ENCODE data around the gene RAVER1. TPM values are rescaled to one million over a fixed set of nuclear protein-coding genes. Genes with fewer than 3 reads are reported as not detected.

The RAVER1 gene
- total RNA-seq, 5 donors from 2014 or later (not counting 1 experiment from before 2014, with no cell fraction given), result 31.5 to 68.2 (median 61.2) TPM

DNA sequence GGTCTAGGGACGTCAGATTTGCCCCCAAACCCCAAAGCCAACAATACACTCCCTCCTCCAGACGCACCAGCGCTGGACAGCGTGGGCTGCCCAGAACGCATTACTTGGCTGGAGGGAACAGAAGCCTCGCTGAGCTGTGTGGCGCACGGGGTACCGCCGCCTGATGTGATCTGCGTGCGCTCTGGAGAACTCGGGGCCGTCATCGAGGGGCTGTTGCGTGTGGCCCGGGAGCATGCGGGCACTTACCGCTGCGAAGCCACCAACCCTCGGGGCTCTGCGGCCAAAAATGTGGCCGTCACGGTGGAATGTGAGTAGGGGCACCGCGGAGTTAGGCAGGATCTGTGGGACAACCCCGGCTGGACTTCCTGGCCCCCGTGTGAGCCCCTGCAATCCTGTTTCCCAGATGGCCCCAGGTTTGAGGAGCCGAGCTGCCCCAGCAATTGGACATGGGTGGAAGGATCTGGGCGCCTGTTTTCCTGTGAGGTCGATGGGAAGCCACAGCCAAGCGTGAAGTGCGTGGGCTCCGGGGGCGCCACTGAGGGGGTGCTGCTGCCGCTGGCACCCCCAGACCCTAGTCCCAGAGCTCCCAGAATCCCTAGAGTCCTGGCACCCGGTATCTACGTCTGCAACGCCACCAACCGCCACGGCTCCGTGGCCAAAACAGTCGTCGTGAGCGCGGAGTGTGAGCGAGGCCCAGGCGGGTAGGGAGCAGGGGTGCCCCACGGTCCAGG is 39.5 kb downstream of the RAVER1 start:
- 29% methylated on average over 42 of the region's 49 CpGs for WGBS (ENCODE audit: insufficient coverage)
- H3K36me3 ChIP-seq (ENCODE audit: control insufficient read depth in 2 of 2, extremely low read depth in 1 of 2, insufficient read depth in 1 of 2, low read length in 1 of 2), result no peaks in the 10 kb centered on the region
- Mint-ChIP-seq H3K36me3 (no peaks in the 10 kb centered on the region), H3K27ac (peak overlapping the region in 1 of 2 donors; percentile 61), H3K9me3 (no peaks in the 10 kb centered on the region), H3K27me3 (peaks cover 30 to 65% of the 10 kb centered on the region in 2 donors), H3K4me1 (peaks cover 46 to 56% (median 54%) of the 10 kb centered on the region in 3 donors), H3K4me3 (peak overlapping the region in 1 of 3 donors; percentile 88)
- H3K27me3 ChIP-seq (replicated peaks in 1 of 2; ENCODE audit: control insufficient read depth in 2 of 2, extremely low read depth in 1 of 2, insufficient read depth in 2 of 2, low read length in 1 of 2), result peaks cover 13 to 78% of the 10 kb centered on the region in 2 experiments
- POLR2A ChIA-PET, result no interaction called here
- no peak overlapping the region for H3K27ac ChIP-seq (ENCODE audit: low read length)
- ATAC-seq (replicated peaks in 1 of 4) (no peak), DNase-seq (no peak)
- H3K9me3 ChIP-seq, result no peaks in the 10 kb centered on the region
- peaks cover 27 to 74% of the 10 kb centered on the region in 2 experiments for H3K4me1 ChIP-seq (ENCODE audit: control insufficient read depth in 1 of 2, extremely low read depth in 1 of 2, insufficient read depth in 2 of 2, low read length in 2 of 2)
- CTCF ChIA-PET, result interaction anchor here in 1 of 2 donors (0.5 kb wide), 1 partner anchor 61 kb away, joined by 5 read pairs; no protein-coding TSS in a partner anchor
- no peak overlapping the region for H3K4me3 ChIP-seq (ENCODE audit: control insufficient read depth in 1 of 2, extremely low read depth in 1 of 2, low read length in 1 of 2)

DNA sequence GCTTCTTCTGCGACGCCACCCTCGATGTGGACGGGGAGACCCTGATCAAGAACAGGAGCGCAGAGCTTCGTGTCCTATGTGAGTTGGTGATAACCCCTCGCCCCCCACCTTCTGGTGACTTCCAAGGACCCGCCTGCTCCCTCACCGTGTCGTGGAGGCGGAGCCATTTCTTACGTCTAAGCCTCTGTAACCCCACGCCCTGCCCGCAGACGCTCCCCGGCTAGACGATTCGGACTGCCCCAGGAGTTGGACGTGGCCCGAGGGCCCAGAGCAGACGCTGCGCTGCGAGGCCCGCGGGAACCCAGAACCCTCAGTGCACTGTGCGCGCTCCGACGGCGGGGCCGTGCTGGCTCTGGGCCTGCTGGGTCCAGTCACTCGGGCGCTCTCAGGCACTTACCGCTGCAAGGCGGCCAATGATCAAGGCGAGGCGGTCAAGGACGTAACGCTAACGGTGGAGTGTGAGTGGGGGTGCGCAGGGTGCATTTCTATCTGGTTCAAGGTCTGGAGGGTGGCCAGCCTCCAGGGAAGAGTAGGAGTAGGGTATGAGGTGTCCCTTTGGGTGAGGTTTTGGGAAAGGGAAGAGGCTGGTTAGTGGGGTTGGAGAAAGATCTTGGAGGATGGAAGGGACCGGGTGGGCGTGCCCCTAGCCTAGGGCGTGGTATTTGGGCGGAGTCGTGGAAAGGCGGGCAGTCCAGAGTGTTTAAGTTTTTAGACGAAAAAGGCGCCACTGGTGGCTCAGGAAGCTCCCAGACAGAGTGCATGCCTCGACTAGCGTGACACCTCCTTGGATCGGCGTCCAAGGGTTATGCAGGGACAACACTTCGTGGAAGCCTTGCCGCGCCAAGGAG is 40.3 kb downstream of the RAVER1 start:
- H3K27ac Mint-ChIP-seq, result peak overlapping the region in 1 of 2 donors; percentile 61
- Histone ChIP-seq H3K27ac (ENCODE audit: low read length) (no peak overlapping the region), H3K9me3 (no peaks in the 10 kb centered on the region), H3K27me3 (replicated peaks in 1 of 2; ENCODE audit: control insufficient read depth in 2 of 2, extremely low read depth in 1 of 2, insufficient read depth in 2 of 2, low read length in 1 of 2) (peaks cover 15 to 86% of the 10 kb centered on the region in 2 experiments), H3K4me1 (ENCODE audit: control insufficient read depth in 1 of 2, extremely low read depth in 1 of 2, insufficient read depth in 2 of 2, low read length in 2 of 2) (peaks cover 28 to 82% of the 10 kb centered on the region in 2 experiments), H3K4me3 (ENCODE audit: control insufficient read depth in 1 of 2, extremely low read depth in 1 of 2, low read length in 1 of 2) (peak overlapping the region; percentile 26 to 67), H3K36me3 (ENCODE audit: control insufficient read depth in 2 of 2, extremely low read depth in 1 of 2, insufficient read depth in 1 of 2, low read length in 1 of 2) (no peaks in the 10 kb centered on the region)
- ATAC-seq (replicated peaks in 1 of 4), result no peak
- peaks cover 33 to 71% of the 10 kb centered on the region in 2 donors for H3K27me3 Mint-ChIP-seq
- CTCF ChIA-PET, result interaction anchor here in 1 of 2 donors (1.2 to 1.4 kb wide), 2 partner anchors 13 to 34 kb away, joined by 3 to 4 read pairs; no protein-coding TSS in a partner anchor
- H3K9me3 Mint-ChIP-seq, result no peaks in the 10 kb centered on the region
- peaks cover 50 to 62% (median 59%) of the 10 kb centered on the region in 3 donors for H3K4me1 Mint-ChIP-seq
- peak in 2 of 35 experiments; percentile 15 to 34 for DNase-seq
- no peaks in the 10 kb centered on the region for H3K36me3 Mint-ChIP-seq
- WGBS (ENCODE audit: insufficient coverage), result 27% methylated on average over 55 of the region's 56 CpGs
- POLR2A ChIA-PET, result no interaction called here
- H3K4me3 Mint-ChIP-seq, result peak overlapping the region; percentile 67 to 88 (median 70)

GRCh38 chr19:10292206-10292788 is 41.0 kb downstream of the RAVER1 start:
- WGBS (ENCODE audit: insufficient coverage), result 2% methylated on average over 36 of the region's 45 CpGs
- POLR2A ChIA-PET, result interaction anchor here in 1 of 2 donors (0.6 kb wide), 1 partner anchor 164 kb away, joined by 11 read pairs; no protein-coding TSS in a partner anchor
- H3K9me3 ChIP-seq, result no peaks in the 10 kb centered on the region

GRCh38 chr19:10291554-10292205 is 41.6 kb downstream of the RAVER1 start:
- 2% methylated on average over 45 of the region's 49 CpGs for WGBS (ENCODE audit: insufficient coverage)

More at GRCh38 chr19:10292206-10292788, 41.0 kb downstream of the RAVER1 start:
- Mint-ChIP-seq H3K27me3 (peaks cover 33 to 78% of the 10 kb centered on the region in 2 donors), H3K4me3 (peak overlapping the region; percentile 70 to 88 (median 73)), H3K9me3 (no peaks in the 10 kb centered on the region), H3K36me3 (no peaks in the 10 kb centered on the region), H3K4me1 (peaks cover 57 to 69% (median 66%) of the 10 kb centered on the region in 3 donors), H3K27ac (peak overlapping the region in 1 of 2 donors; percentile 16)
- CTCF ChIA-PET, result interaction anchor here in 1 of 2 donors (1.2 to 1.7 kb wide), 3 partner anchors 12 to 33 kb away, joined by 3 to 6 read pairs (median 4); partner anchors contain the start of gene ICAM1
- Histone ChIP-seq H3K27me3 (replicated peaks in 1 of 2; ENCODE audit: control insufficient read depth in 2 of 2, extremely low read depth in 1 of 2, insufficient read depth in 2 of 2, low read length in 1 of 2) (peaks cover 15 to 93% of the 10 kb centered on the region in 2 experiments), H3K36me3 (ENCODE audit: control insufficient read depth in 2 of 2, extremely low read depth in 1 of 2, insufficient read depth in 1 of 2, low read length in 1 of 2) (no peaks in the 10 kb centered on the region), H3K27ac (ENCODE audit: low read length) (no peak overlapping the region), H3K4me3 (ENCODE audit: control insufficient read depth in 1 of 2, extremely low read depth in 1 of 2, low read length in 1 of 2) (peak overlapping the region; percentile 39 to 67), H3K4me1 (ENCODE audit: control insufficient read depth in 1 of 2, extremely low read depth in 1 of 2, insufficient read depth in 2 of 2, low read length in 2 of 2) (peaks cover 33 to 89% of the 10 kb centered on the region in 2 experiments)
- peak; percentile 20 to 52 (median 26) for ATAC-seq (replicated peaks in 1 of 4)
- DNase-seq, result peak in 29 of 35 experiments; percentile 31 to 74 (median 51)

DNA sequence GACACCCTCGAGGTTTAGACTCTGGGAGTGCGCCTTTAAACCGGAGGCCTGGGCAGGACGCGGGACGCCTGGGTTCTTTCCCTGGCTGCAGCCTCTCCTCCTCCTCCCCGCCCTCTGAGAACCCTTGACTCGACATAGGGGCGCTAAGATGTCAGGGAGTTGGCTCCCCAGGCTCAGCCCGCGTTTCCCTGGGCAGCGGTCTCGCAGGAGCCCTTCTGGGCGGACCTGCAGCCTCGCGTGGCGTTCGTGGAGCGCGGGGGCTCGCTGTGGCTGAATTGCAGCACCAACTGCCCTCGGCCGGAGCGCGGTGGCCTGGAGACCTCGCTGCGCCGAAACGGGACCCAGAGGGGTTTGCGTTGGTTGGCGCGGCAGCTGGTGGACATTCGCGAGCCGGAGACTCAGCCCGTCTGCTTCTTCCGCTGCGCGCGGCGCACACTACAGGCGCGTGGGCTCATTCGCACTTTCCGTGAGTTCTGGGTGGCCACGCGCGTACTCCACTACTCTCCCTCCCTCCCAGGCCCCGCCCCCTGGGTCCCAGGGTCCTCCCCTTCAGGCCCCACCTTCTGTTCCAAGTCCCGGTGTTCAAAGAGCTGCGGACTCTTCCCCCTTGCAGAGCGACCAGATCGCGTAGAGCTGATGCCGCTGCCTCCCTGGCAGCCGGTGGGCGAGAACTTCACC is 42.3 kb downstream of the RAVER1 start:
- peaks cover 33 to 78% of the 10 kb centered on the region in 2 donors for H3K27me3 Mint-ChIP-seq
- Histone ChIP-seq H3K36me3 (ENCODE audit: control insufficient read depth in 2 of 2, extremely low read depth in 1 of 2, insufficient read depth in 1 of 2, low read length in 1 of 2) (peaks cover 0 to 2% of the 10 kb centered on the region in 2 donors), H3K27ac (ENCODE audit: low read length) (no peak overlapping the region), H3K4me3 (ENCODE audit: control insufficient read depth in 1 of 2, extremely low read depth in 1 of 2, low read length in 1 of 2) (peak overlapping the region; percentile 39 to 49), H3K9me3 (no peaks in the 10 kb centered on the region), H3K27me3 (replicated peaks in 1 of 2; ENCODE audit: control insufficient read depth in 2 of 2, extremely low read depth in 1 of 2, insufficient read depth in 2 of 2, low read length in 1 of 2) (peaks cover 15 to 96% of the 10 kb centered on the region in 2 experiments), H3K4me1 (ENCODE audit: control insufficient read depth in 1 of 2, extremely low read depth in 1 of 2, insufficient read depth in 2 of 2, low read length in 2 of 2) (peaks cover 35 to 100% of the 10 kb centered on the region in 2 experiments)
- ATAC-seq (replicated peaks in 1 of 4), result peak; percentile 18 to 22 (median 21)
- no peak overlapping the region for H3K27ac Mint-ChIP-seq
- peak in 14 of 35 experiments; percentile 30 to 69 (median 38) for DNase-seq
- H3K4me3 Mint-ChIP-seq, result peak overlapping the region; percentile 70 to 88 (median 73)
- ChIA-PET POLR2A (interaction anchor here in 1 of 2 donors (0.6 kb wide), 1 partner anchor 21 kb away, joined by 5 read pairs; no protein-coding TSS in a partner anchor), CTCF (interaction anchor here in 1 of 2 donors (1.4 to 1.7 kb wide), 2 partner anchors 21 to 32 kb away, joined by 3 to 6 read pairs; partner anchors contain the start of gene ICAM1)
- H3K9me3 Mint-ChIP-seq, result no peaks in the 10 kb centered on the region
- H3K4me1 Mint-ChIP-seq, result peaks cover 69 to 79% (median 76%) of the 10 kb centered on the region in 3 donors
- H3K36me3 Mint-ChIP-seq, result peaks cover 3% of the 10 kb centered on the region
- under 1% methylated on average over 54 of the region's 57 CpGs for WGBS (ENCODE audit: insufficient coverage)

More at GRCh38 chr19:10291554-10292205, 41.6 kb downstream of the RAVER1 start:
- Histone ChIP-seq H3K27ac (ENCODE audit: low read length) (no peak overlapping the region), H3K36me3 (ENCODE audit: control insufficient read depth in 2 of 2, extremely low read depth in 1 of 2, insufficient read depth in 1 of 2, low read length in 1 of 2) (no peaks in the 10 kb centered on the region), H3K27me3 (replicated peaks in 1 of 2; ENCODE audit: control insufficient read depth in 2 of 2, extremely low read depth in 1 of 2, insufficient read depth in 2 of 2, low read length in 1 of 2) (peaks cover 15 to 97% of the 10 kb centered on the region in 2 experiments), H3K9me3 (no peaks in the 10 kb centered on the region), H3K4me3 (ENCODE audit: control insufficient read depth in 1 of 2, extremely low read depth in 1 of 2, low read length in 1 of 2) (peak overlapping the region; percentile 39 to 49), H3K4me1 (ENCODE audit: control insufficient read depth in 1 of 2, extremely low read depth in 1 of 2, insufficient read depth in 2 of 2, low read length in 2 of 2) (peaks cover 33 to 95% of the 10 kb centered on the region in 2 experiments)
- peak in 7 of 35 experiments; percentile 3 to 41 (median 16) for DNase-seq
- Mint-ChIP-seq H3K4me1 (peaks cover 62 to 73% (median 70%) of the 10 kb centered on the region in 3 donors), H3K36me3 (no peaks in the 10 kb centered on the region), H3K27me3 (peaks cover 33 to 78% of the 10 kb centered on the region in 2 donors), H3K27ac (peak overlapping the region in 1 of 2 donors; percentile 23), H3K9me3 (no peaks in the 10 kb centered on the region), H3K4me3 (peak overlapping the region; percentile 70 to 88 (median 73))
- POLR2A ChIA-PET, result interaction anchor here (0.6 kb wide), 2 partner anchors 20 to 164 kb away, joined by 5 to 11 read pairs; no protein-coding TSS in a partner anchor
- peak in 1 of 4 experiments; percentile 4 for ATAC-seq (replicated peaks in 1 of 4)
- CTCF ChIA-PET, result interaction anchor here in 1 of 2 donors (1.2 to 1.7 kb wide), 3 partner anchors 12 to 33 kb away, joined by 3 to 6 read pairs (median 4); partner anchors contain the start of gene ICAM1
